HG03280 (cell line): ENCODE measurements around the gene AP1M2.

Experiments
- ATAC-seq: cut with Tn5 transposase; IDR thresholded peaks from one replicate; pipeline ENCODE4 v1.9.1; 2021; ENCODE audit warnings: mild to moderate bottlenecking, moderate library complexity; ENCODE audit not compliant: unreplicated experiment

The AP1M2 gene

GRCh38 chr19:10587022-10587838, at the start of gene AP1M2:
AP1M2 (minus strand) TSS chr19:10587312; CDS start chr19:10587231, 81 bp downstream.
- ATAC-seq, result no peak

GRCh38 chr19:10636304-10636972, 49.3 kb upstream of the AP1M2 start:
- ATAC-seq, result no peak

- ATAC-seq, result no peak
Observed at GRCh38 chr19:10634963-10635362, 47.9 kb upstream of the AP1M2 start.

GRCh38 chr19:10634430-10634829, 47.3 kb upstream of the AP1M2 start:
- ATAC-seq, result no peak

- no peak for ATAC-seq
Observed at GRCh38 chr19:10631874-10632273, 44.8 kb upstream of the AP1M2 start.

GRCh38 chr19:10625762-10626138, 38.6 kb upstream of the AP1M2 start:
- no peak for ATAC-seq

GRCh38 chr19:10625003-10625761, 38.1 kb upstream of the AP1M2 start, which contains the start of gene SLC44A2:
SLC44A2 (plus strand) TSS chr19:10625553; CDS start chr19:10625634, 81 bp downstream.
- no peak for ATAC-seq

- ATAC-seq, result no peak
Observed at GRCh38 chr19:10624585-10624984, 37.5 kb upstream of the AP1M2 start.

- ATAC-seq, result no peak
Observed at GRCh38 chr19:10621966-10622365, 34.9 kb upstream of the AP1M2 start.

- ATAC-seq, result no peak
Observed at GRCh38 chr19:10620786-10621185, 33.7 kb upstream of the AP1M2 start.

- no peak for ATAC-seq
Observed at GRCh38 chr19:10618846-10619245, 31.7 kb upstream of the AP1M2 start.

GRCh38 chr19:10617409-10618121, 30.5 kb upstream of the AP1M2 start:
- no peak for ATAC-seq

GRCh38 chr19:10615429-10616023, 28.4 kb upstream of the AP1M2 start:
- ATAC-seq, result no peak

GRCh38 chr19:10612499-10613119, 25.5 kb upstream of the AP1M2 start:
- ATAC-seq, result no peak

GRCh38 chr19:10611907-10612306, 24.8 kb upstream of the AP1M2 start:
- no peak for ATAC-seq

GRCh38 chr19:10604460-10604980, 17.4 kb upstream of the AP1M2 start:
- ATAC-seq, result no peak

- no peak for ATAC-seq
Observed at GRCh38 chr19:10603873-10604459, 16.9 kb upstream of the AP1M2 start.

GRCh38 chr19:10603084-10603872, 16.2 kb upstream of the AP1M2 start:
- no peak for ATAC-seq
